Right ventricle myocardium inferior (tissue), 1 donor: ENCODE measurements around the gene GOSR1. TPM values are rescaled to one million over a fixed set of nuclear protein-coding genes. Genes with fewer than 3 reads are reported as not detected.
A peak's percentile ranks its signal among the peaks of the same experiment; 100 is the strongest.
"Not testable (repeated sequence)": the region's sequence is repeated elsewhere in the genome, so short reads cannot be mapped to it uniquely, and the experiment has no call there.

ENCODE experiments used
- ATAC-seq: fragments of 200-7000 bp; cut with Tn5 transposase; one replicate; pipeline ENCODE4 v1.9.1; 2020; ENCODE audit warnings: mild to moderate bottlenecking, moderate library complexity
- DNase-seq: peaks from one replicate; pipeline ENCODE4 v3.0.0; 2021; ENCODE audit errors: missing footprints
- intact Hi-C: fragments of 100-400 bp; cut with DNase I; formaldehyde crosslinking; loops from one replicate; pipeline ENCODE4 v1.11.0; 2022
- total RNA-seq: library from RNA; stranded (reverse); fragmentation: NEBNext Ultra II Directional; extraction: Animal tissue kit (Norgen Biotek cat#: 25700); gene quantifications from one replicate; pipeline ENCODE4 v1.2.1, GENCODE V29; 2021
- donor health status: DM: no; HTN: yes; CAD: no; lungs with severe emphysema.

Gene GOSR1
- total RNA-seq, 1 donor from 2014 or later: 28.8 TPM

DNA sequence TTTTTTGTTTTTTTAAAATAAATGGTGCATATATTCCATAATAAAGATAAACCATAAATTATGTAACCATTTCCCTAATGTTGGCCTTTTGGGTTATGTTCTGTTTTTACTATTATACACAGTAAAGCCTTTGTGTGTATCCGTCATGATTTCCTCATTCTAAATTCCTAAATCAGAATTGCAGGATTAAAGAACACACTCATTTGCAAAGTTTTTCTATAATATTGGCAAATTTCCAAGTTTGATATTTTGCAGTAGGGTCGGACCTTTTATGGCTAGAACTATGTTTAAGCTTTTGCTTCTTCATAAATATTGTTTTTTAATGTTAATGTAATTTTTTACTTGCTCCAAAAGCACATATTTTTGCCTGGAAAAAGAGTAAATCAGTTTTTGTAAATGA lies 16.6 kb downstream of the GOSR1 start:
- ATAC-seq (no peak), DNase-seq (no peak)
- intact Hi-C loops: no loop called here

- ATAC-seq: no peak
Measured at GRCh38 chr17:30495586-30495985, 18.4 kb downstream of the GOSR1 start.

GRCh38 chr17:30503558-30503957 lies 26.4 kb downstream of the GOSR1 start:
- ATAC-seq: no peak
- DNase-seq: no peak

More at GRCh38 chr17:30495586-30495985, 18.4 kb downstream of the GOSR1 start:
- DNase-seq: no peak
- intact Hi-C loops: no loop called here

DNA sequence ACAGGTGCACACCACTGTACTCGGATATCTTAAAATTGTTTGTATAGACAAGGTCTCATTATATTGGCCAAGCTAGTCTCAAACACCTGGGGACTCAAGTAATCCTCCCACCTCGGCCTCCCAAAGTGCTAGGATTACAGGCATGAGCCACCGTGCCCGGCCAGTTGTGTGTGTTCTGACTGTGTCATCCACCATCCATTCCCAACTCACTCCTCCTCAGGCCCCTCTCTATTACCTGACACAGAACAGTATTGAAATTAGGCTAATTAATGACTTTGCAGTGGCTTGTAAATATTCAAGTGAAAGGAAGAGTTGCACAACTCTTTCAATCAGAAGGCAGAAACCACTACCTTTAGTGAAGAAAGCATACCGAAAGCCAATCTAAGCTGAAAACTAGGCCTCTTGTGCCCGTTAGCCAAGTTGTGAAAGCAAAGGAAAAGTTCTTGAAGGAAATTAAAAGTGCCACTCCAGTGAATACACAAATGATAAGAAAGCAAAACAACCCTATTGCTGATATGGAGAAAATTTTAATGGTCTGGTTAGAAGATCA lies 28.7 kb downstream of the GOSR1 start:
- no peak for DNase-seq
- ATAC-seq: no peak
- intact Hi-C loops: no loop called here

More at GRCh38 chr17:30503558-30503957, 26.4 kb downstream of the GOSR1 start:
- intact Hi-C loops: no loop called here

GRCh38 chr17:30506481-30506880 lies 29.3 kb downstream of the GOSR1 start:
- DNase-seq (no peak), ATAC-seq (no peak)
- intact Hi-C loops: no loop called here

DNA sequence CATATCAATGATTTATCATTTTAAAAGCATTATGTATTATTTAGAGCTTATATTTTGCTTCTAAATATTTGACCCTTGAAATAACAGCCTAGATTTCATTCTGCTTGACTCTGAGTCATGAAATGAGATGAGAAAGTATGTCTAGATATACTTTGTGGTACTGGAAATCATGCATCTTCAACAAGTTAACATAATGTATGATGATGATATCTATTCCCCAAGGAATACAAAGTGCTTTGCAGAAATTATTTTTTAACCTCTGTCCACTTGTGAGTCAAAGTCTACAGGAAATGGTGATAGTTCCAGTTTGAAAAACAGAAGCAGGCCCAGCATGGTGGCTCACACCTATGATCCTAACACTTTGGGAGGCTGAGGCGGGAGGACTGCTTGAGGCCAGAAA lies 36.1 kb downstream of the GOSR1 start:
- DNase-seq (no peak), ATAC-seq (no peak)
- intact Hi-C loops: no loop called here

DNA sequence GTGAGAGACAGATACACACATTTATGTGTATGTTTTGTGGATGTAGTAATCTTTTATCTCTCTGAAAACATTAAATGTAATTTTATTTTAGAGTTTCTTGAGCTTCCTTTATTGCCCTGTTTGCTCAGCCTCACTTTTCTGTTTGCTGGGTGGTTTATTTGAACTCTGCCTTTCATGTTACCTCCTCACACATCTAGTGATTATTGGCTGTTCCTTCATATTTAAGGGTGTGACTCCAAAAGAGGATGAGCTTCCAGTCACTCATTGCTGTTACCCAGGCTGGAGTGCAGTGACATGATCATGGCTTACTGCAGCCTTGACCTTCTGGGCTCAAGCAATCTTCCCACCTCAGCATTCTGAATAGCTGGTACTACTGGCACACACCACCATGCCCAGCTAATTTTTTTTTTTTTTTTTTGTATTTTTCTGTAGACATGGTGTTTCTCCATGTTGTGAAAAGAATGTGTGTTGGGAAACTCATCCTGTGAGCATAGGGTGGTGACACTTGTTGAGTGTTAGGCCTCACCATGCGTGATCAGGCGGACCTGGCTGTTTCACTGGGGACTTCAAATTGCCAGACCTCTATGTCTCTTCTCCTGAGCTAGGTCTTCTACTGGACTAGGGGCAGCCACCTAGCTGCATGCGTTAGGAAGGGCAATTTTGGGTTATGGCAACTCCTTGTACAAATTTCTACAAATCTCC lies 37.8 kb downstream of the GOSR1 start:
- DNase-seq (no peak), ATAC-seq (no peak)
- intact Hi-C loops: no loop called here

DNA sequence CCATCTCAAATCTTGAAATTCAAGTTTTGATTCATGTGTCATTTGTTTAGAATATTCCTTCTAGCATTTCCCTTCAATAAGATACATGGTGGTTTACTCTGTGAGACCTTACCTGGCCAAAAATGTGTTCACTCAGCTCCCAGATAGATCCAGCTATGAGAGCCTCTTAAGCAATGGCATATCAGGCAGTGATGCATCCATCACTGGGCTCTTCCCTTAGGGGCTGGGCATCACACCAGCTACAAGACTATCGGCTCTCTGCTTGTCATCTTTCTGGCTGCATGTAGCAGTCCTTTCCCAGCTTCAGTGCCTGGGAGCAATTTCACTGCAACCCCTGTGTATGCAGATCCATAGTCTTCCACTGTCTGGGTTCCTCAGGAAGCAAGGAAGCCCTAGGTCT lies 40.6 kb downstream of the GOSR1 start:
- DNase-seq (no peak), ATAC-seq (no peak)
- intact Hi-C loops: no loop called here

DNA sequence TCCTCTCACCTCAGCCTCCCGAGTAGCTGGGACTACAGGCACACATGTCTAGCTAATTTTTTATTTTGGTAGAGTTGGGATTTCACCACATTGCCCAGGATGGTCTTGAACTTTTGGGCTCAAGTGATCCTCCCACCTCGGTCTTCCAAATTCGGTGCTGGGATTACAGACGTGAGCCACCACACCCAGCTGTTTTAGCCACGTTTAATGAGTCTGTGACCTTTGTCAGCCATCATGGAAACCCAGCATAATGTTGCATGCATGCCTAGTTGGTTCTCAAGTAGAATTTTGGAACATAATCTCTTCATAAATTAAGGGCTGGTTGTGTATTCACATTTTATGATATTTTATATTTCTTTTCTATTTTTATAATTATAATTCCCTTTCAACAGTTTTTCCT lies 42.0 kb downstream of the GOSR1 start:
- no peak for DNase-seq
- ATAC-seq: no peak
- intact Hi-C loops: no loop called here

DNA sequence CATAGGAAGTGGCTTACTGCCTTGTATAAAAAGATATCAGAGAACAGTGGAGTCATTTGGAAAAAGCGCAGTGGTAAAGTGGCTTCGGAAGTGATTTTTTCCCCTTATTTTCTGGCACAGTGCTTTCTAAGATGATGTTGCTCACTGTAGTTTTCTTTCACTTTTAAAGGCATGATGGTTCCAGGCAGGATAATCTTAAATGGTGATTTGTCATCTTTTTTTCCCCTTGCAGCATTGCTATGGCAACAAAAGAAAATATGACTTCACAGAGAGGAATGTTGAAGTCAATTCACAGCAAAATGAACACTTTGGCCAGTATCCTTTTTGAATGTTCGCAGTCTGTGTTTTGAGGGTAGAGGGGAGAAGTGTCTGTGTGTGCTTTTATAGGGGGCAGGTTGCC lies 42.5 kb downstream of the GOSR1 start:
- intact Hi-C loops: no loop called here
- DNase-seq (no peak), ATAC-seq (peak; percentile 49)

DNA sequence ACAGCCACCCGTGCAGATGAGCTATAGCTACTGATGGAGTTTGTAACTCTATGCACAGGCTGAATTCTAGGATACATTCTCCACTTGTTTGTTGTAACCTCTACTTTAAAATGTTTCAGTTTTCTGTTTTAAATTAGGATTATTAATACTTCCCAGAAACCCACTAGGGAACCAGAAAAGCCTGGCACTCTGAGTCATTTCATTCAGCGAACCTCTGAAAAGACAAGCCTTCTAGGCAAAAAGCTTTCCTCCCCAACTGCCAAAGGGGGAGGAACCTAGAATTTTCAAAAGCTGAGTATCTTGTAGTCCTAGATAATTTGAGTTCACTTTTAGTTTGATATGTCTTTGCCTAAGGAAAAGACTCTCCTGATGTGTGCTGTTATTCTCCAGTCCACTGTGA lies 43.2 kb downstream of the GOSR1 start:
- ATAC-seq: no peak
- intact Hi-C loops: no loop called here
- no peak for DNase-seq

DNA sequence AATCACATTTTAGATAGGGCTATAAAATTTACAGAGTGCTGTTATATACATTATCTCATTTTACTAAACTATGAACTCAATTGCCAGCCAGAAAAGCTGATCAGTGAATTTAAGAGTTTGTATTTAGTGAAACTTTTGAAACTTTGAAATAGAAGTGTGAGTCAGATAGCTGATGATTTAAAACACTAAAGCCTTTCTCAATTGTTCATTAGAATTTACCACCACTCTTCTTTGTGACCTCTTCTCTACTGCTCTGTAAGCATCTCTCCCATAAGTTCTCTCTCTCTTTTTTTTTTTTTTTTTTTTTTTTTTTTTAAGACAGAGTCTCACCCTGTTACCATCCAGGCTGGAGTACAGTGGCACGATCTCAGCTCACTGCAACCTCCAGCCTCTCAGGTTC lies 43.7 kb downstream of the GOSR1 start:
- ATAC-seq: no peak
- intact Hi-C loops: no loop called here
- no peak for DNase-seq

- DNase-seq (no peak), ATAC-seq (peak; percentile 47)
- intact Hi-C loops: no loop called here
Measured at GRCh38 chr17:30521766-30522165, 44.6 kb downstream of the GOSR1 start.

GRCh38 chr17:30523236-30523635 lies 46.0 kb downstream of the GOSR1 start:
- ATAC-seq, intact Hi-C loops, DNase-seq: not testable (repeated sequence)

DNA sequence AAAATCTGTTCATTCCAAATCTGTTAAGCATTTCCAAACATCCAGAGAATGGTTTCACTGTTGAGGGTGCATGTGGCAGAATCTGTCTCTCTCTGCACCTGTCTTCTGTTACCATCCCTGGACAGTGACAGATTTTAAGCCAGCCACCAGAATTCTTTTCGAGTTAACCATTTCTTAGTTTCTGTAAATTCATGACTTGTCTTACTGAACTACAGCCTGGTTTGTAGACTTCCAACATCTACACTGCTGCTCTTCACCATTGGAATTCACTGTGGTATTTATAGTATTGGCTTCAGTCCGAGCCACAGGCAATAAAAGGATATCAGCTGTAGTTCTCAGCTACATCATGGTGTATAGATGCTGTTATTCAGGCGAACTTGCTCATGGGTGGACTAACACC lies 47.6 kb downstream of the GOSR1 start:
- intact Hi-C loops: no loop called here
- ATAC-seq: peak; percentile 64
- DNase-seq: no peak

- ATAC-seq (no peak), DNase-seq (no peak)
- intact Hi-C loops: no loop called here
Measured at GRCh38 chr17:30526401-30526800, 49.2 kb downstream of the GOSR1 start.

GRCh38 chr17:30528701-30529100 lies 51.5 kb downstream of the GOSR1 start:
- intact Hi-C loops, ATAC-seq, DNase-seq: not testable (repeated sequence)

GRCh38 chr17:30530346-30531025 lies 53.3 kb downstream of the GOSR1 start:
- ATAC-seq (no peak), DNase-seq (no peak)
- intact Hi-C loops: no loop called here

DNA sequence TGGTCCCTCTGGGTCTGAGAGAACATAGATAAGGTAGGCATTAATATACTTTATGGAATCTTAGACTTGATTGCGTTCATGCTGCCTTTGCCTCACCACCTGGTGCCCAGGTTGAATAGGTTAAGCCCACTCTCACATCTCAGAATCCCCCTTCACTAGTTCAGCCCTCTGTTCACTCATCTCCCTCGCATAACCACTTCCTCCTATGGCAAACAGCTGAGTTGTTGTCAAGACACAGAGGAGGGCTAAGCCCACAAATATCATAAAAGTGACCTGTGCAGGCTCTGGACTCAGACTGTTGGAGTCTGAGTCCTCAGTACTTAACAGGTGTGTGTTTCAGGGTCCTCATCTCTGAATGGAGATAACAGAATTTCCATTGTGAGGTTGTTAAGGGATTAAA lies 55.7 kb downstream of the GOSR1 start:
- ATAC-seq (no peak), DNase-seq (no peak)
- intact Hi-C loops: no loop called here

- DNase-seq (no peak), ATAC-seq (peak; percentile 57)
- intact Hi-C loops: no loop called here
Measured at GRCh38 chr17:30534298-30534697, 57.1 kb downstream of the GOSR1 start.
